GM19025 (cell line): ENCODE measurements around the gene GRK4.

Experiments
- ATAC-seq: cut with Tn5 transposase; IDR thresholded peaks from one replicate; pipeline ENCODE4 v1.9.1; 2021; ENCODE audit warnings: mild to moderate bottlenecking, low read depth, moderate library complexity; ENCODE audit not compliant: unreplicated experiment

GRK4 gene

GRCh38 chr4:2996415-2996814 is 33.0 kb downstream of the GRK4 start:
- no peak for ATAC-seq

- ATAC-seq: no peak
These were observed 44.4 kb downstream of the GRK4 start for GRCh38 chr4:3007724-3008123.

DNA sequence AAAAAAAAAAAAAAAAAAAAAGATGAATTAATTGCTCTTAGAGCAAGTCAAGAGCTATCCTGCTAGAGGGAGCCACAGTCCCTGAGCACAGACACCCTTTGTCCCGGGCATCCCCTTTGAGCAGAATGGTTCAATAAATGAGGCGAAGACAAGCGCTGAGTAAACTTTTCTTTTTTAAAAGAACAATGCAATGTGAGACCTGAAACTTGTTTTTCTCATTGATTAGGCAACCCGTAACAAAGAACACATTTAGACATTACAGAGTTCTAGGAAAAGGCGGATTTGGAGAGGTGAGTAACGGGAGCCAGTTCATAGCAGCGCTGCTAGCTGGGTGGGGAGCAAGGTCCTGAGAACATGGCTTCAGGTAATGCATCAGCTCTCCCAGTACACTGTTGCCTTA is 46.1 kb downstream of the GRK4 start:
- ATAC-seq: no peak

DNA sequence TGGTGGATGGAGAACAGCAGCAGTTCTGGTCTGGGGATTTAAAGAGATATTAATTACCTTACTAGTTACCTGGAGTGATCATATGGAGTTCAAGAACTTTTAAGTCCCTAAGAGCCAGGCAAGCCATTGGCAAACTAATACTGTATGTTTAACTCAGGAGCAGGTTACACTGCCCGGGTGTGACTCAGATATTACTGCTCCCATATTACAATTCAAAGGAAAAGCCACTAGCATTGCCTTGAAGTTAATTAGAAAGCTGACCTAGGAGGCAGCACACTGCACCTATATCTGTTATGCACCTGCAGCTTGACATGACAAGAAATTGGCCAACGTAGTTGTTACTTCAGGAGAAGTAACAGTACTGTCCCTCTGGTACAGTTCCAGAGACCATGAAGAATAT is 47.2 kb downstream of the GRK4 start:
- ATAC-seq: no peak

DNA sequence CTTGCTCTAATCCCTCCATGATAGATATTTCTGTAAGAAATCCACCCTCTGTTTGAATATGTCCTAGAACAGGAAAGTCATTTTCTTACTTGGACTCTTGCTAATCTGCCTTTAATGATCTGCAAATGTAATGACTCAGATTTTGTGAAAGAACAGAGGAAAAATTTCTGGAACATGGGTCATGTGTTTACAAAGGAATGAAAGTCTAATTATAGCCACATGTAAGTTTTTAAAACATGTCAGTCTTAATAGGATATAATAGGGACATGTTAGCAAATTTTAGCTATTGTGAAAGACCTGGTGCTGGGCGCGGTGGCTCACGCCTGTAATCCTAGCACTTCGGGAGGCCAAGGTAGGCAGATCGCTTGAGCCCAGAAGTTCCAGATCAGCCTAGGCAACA is 47.6 kb downstream of the GRK4 start:
- no peak for ATAC-seq

GRCh38 chr4:3011456-3012220 is 48.3 kb downstream of the GRK4 start:
- no peak for ATAC-seq

GRCh38 chr4:3013323-3013722 is 50.0 kb downstream of the GRK4 start:
- ATAC-seq: no peak

- ATAC-seq: no peak
These were observed 50.5 kb downstream of the GRK4 start for GRCh38 chr4:3013839-3014350.

DNA sequence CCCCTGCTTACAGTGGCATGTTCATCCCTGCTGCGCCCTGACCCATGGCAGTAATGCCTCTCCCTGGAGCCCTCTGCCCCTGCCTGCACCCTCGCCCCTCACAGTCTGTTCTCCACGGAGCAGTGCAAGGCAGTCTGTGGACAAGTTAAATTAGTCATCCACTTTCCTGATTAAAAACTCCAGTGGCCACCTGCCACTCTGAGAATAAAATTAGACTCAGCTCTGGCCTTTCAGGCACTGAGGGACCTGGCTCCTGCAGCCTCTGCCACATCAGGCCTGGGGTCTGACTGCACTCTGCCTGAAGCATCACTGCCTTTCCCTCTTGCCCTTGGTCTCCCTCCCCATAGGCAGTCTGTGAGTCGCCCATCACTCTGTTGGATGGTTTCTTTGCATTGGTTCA is 53.6 kb downstream of the GRK4 start:
- ATAC-seq: no peak

DNA sequence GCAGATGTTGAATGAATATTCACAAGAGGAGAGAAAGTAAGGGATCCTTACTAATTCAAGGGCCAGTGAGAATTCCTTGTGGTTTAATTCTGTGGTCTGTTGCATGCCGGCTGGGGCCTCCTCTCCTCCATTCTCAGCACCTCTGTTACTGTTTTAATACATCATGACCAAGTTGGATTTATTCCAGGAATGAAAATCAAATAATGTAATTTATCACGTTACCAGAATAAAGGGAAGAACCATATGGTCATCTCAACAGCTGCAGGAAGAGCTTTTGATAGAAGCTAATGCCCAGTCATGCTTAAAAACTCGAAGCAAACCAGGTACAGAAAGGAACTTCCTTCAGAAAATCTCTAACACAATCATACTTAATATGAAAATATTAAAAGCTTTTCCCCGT is 54.1 kb downstream of the GRK4 start:
- ATAC-seq: no peak

GRCh38 chr4:3019145-3019846 is 55.9 kb downstream of the GRK4 start:
- ATAC-seq: no peak

DNA sequence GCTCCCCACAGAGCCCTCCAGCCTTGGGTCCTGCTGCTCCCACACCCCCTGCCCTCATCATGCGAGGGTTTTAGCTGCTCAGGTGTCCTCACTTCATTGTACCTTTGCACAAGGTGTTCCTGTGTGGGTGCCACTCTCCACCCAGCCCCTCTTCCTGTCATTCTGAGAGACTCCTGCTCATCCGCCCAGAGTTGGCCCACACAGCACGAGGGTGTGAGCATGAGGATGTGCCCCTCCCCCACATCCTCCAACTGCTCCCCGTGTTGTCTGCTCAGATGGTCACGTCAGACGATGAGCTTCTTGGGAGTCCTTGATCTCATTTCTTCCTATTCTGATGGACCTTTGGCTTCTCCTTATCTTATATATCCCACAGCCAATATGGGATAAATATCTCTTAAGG is 57.8 kb downstream of the GRK4 start:
- ATAC-seq: no peak

DNA sequence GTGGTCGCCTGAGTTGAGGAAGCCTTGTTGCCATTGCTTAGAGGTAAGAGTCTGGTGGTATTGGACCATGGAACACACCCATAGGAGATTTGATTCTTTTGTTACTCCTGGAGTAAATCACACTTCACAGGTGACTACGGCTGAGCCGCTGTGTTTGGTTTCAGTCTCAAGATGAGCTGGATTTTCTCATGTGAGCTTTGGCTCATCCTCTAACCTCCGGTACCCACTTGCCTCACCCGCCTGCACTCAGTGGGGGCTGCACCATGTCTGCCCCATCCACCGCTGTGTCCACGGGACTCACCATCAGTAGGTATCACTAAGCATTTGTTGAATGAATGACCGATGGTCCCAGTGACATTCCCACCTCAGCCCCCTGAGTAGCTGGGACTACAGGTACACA is 58.3 kb downstream of the GRK4 start:
- no peak for ATAC-seq

DNA sequence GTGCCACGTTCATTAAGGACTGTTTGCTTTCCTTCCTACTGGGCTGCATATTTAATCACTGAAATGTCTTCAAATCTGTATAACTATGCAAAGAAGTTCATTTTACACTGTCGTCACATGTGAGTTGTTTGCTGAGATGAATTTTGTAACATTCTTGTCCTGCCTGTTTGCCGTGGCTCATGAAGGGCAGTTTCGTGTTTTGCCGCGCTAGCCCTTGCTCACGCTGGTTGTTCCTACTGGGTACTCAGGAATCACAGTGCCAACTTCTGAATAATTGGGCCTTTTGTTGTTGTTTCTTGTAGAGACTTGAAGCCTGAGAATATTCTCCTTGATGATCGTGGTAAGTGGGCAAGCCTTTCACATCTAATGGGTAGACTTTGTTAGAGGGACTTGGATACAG is 58.7 kb downstream of the GRK4 start:
- ATAC-seq: no peak

DNA sequence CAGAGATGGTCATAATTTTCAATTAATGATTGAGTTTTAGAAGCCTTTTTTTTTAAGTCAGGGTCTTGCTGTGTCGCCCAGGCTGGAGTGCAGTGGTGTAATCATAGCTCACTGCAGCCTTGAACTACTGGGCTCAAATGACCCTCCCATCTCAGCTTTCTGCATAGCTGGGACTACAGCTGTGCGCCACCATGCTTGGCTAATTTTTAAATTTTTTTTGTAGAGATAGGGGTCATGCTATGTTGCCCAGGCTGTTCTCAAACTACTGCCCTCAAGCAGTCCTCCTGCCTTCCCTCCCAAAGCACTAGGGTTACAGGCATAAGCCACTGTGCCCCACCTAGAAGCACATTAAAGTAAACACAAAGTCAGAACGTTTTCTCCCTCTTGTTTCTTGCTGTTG is 59.3 kb downstream of the GRK4 start:
- no peak for ATAC-seq

- ATAC-seq: no peak
These were observed 62.5 kb downstream of the GRK4 start for GRCh38 chr4:3025881-3026280.

- ATAC-seq: no peak
These were observed 63.2 kb downstream of the GRK4 start for GRCh38 chr4:3026540-3026939.

GRCh38 chr4:3029464-3029863 is 66.1 kb downstream of the GRK4 start:
- no peak for ATAC-seq

DNA sequence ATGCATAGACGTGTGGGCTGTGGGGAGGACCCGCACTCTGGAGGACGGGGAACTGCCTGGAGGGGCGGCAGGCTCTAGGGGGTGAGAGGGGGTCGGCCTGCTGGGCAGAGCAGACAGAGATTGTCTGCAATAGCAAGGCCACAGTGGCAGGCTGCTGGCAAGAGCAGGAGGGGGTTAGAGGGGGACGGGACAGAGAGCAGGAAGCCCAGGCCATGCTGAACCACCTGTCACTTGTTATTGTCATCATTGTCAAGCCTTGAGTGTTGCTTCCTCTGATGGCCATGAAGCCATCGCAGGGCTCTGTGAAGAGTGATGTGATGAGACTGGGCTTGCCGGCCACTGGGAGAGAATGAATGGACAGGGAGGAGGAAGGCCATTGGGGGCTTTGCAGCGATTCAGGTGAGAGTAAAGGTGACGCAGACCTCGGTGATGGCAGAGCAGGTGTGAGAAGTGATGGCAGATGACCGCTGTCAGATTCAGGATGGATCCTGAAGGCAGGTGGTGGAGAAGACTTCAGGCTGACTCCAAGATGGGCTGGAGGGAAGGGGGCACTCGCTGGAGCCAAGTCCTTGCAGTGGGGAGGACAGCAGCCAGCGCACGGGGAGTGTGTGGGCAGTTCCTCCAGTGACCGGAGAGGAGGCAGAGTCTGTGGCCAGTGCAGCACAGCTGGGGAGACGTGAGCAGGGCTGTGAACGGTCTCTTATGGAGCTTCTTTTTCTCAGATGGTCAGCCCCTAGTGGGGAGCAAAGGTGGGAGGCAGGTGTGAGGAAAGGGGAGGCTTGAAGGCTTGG is 67.4 kb downstream of the GRK4 start:
- ATAC-seq: no peak

DNA sequence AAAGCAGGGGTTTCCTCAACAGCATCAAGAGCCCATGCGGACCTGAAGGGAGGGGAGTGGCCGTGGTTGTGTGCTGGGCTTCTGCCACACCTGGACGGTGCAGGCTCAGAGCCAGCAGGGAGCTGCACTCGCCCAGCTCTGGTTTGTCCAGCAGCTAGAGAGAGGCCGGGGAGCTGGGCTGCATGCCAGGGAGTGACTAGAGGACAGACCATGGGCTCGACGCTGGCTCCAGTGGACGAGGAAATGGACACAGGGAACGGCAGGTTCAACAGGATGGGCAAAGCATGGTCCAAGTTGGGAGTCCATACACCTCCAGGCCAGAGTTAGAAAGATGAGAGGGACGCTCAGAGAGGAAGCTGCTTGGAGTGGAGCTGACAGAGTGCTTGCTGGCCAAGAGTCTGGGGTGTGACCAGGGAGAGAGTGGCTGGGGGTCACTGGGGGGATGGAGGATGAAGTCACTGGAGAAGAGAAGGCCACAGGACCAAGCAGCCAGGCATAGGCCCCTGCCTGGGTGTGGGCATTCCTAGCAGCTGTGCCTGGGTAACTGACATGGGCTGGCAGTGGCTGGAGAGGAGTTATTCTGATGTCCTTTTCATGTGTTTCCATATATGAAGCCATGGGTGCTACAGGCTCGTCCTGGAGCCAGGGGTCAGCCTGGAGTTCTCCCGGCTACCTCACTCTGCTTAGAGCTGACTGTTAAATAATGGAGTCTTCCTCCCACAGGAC is 68.1 kb downstream of the GRK4 start:
- no peak for ATAC-seq

GRCh38 chr4:3034231-3034630 is 70.9 kb downstream of the GRK4 start:
- no peak for ATAC-seq
